Stimulated activated effector memory CD8-positive, alpha-beta T cell treated with anti-CD3 and anti-CD28 coated beads, Interleukin-12 subunit alpha, Interleukin-12 subunit beta, amount 100 ng/mL, for 72 hours (primary cell): ENCODE results near the gene MARS2.
"Not testable (repeated sequence)": the region's sequence is repeated elsewhere in the genome, so short reads cannot be mapped to it uniquely, and the experiment has no call there.

Experiments
- ATAC-seq: fragments of 150-1000 bp; cut with Tn5 transposase; 2 replicates; pipeline ENCODE4 v1.10.0; 2021
- DNase-seq, 2 donors: peaks; one replicate each; pipeline ENCODE4 v3.0.0; 2021 to 2022; ENCODE audit warnings: low spot score in 2 of 2
- H3K27ac Mint-ChIP-seq: one replicate; pipeline ENCODE4 v1.8.0; 2022; ENCODE audit warnings: mild to moderate bottlenecking, mixed read lengths
- H3K36me3 Mint-ChIP-seq: one replicate; pipeline ENCODE4 v1.8.0; 2022; ENCODE audit warnings: mild to moderate bottlenecking, mixed read lengths
- H3K4me1 Mint-ChIP-seq: one replicate; pipeline ENCODE4 v1.8.0; 2022; ENCODE audit warnings: mixed read lengths
- H3K4me3 Mint-ChIP-seq: one replicate; pipeline ENCODE4 v1.8.0; 2022; ENCODE audit warnings: mild to moderate bottlenecking, mixed read lengths
- H3K9me3 Mint-ChIP-seq: one replicate; pipeline ENCODE4 v1.8.0; 2022; ENCODE audit warnings: mixed read lengths

MARS2 gene

DNA sequence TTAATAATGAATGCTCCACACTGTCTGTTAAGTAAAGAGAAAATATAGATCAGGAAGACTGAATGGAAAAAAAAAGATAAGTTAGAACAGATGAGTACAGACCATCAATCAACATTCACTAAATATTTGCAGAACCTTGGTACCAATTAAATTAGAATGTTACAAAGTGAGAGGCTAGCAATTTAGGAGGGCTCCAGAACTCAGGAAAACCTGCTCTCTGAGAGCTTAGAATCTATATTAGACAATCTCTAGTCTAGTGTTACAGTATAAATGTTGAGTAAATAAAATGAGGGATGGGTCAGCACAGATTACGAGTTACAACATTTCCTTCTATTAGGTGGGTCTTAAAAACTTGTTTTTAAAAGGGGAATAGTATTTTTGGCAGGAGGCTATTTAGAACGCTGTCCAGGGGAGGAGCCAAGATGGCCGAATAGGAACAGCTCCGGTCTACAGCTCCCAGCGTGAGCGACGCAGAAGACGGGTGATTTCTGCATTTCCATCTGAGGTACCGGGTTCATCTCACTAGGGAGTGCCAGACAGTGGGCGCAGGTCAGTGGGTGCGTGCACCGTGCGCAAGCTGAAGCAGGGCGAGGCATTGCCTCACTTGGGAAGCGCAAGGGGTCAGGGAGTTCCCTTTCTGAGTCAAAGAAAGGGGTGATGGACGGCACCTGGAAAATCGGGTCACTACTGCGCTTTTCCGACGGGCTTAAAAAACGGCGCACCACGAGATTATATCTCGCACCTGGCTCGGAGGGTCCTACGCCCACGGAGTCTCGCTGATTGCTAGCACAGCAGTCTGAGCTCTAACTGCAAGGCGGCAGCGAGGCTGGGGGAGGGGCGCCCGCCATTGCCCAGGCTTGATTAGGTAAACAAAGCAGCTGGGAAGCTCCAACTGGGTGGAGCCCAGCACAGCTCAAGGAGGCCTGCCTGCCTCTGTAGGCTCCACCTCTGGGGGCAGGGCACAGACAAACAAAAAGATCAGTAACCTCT is 23.7 kb downstream of the MARS2 start:
- ATAC-seq, H3K27ac Mint-ChIP-seq, H3K4me3 Mint-ChIP-seq, H3K4me1 Mint-ChIP-seq, H3K36me3 Mint-ChIP-seq, H3K9me3 Mint-ChIP-seq, DNase-seq: not testable (repeated sequence)

DNA sequence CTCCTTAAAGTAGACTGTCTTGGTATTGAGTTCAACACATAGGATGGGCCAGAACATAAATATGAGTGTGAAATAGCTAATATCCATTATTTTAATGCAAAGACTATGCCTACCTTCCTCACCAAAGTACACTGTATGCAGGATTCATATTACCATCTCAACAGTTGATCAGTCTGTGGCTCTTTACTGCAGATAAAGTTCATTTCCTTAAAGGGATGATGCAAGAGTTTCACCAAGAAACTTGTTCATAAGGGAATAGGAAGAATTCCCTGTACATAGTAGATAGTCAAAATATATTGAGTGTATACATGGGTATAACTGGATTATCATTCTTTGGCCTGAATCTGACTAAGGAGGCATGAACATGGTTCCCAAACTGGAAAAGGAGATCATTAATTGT is 35.0 kb downstream of the MARS2 start:
- no peaks in the 10 kb centered on the region for H3K36me3 Mint-ChIP-seq
- no peaks in the 10 kb centered on the region for H3K4me1 Mint-ChIP-seq
- no peak for ATAC-seq
- peaks cover 7% of the 10 kb centered on the region for H3K9me3 Mint-ChIP-seq
- no peak overlapping the region for H3K27ac Mint-ChIP-seq
- no peak for DNase-seq
- no peak overlapping the region for H3K4me3 Mint-ChIP-seq
